Measurements from ENCODE around the gene KRT15.

KRT15 gene

GRCh38 chr17:41494524-41494923, 24.2 kb downstream of the KRT15 start:
- Histone ChIP-seq H3K9ac (ENCODE audit: low read length) (no peak overlapping the region), H3K79me2 (ENCODE audit: insufficient read depth, low read length) (no peaks in the 10 kb centered on the region), H3K4me2 (ENCODE audit: low read length) (no peak overlapping the region), H3K27ac (ENCODE audit: low read depth, low read length, poor library complexity, severe bottlenecking) (no peak overlapping the region), H4K20me1 (ENCODE audit: insufficient read depth, low read length) (no peaks in the 10 kb centered on the region), H3K9me3 (ENCODE audit: low read length) (no peaks in the 10 kb centered on the region), H3K27me3 (ENCODE audit: insufficient read depth, low read length) (peaks cover 7% of the 10 kb centered on the region; the same call in 1 of the 2 replicates), H3F3A (ENCODE audit: insufficient read depth, low read length) (no peaks in the 10 kb centered on the region), H3K36me3 (ENCODE audit: insufficient read depth, low read length) (no peaks in the 10 kb centered on the region), H3K4me1 (ENCODE audit: insufficient read depth, low read length, severe bottlenecking) (no peaks in the 10 kb centered on the region), H2AFZ (ENCODE audit: low read length) (no peak overlapping the region), H3K4me3 (ENCODE audit: low read depth, low read length, poor library complexity, severe bottlenecking) (no peak overlapping the region), H3K9me2 (ENCODE audit: low read depth, low read length) (no peaks in the 10 kb centered on the region)
- no peak for TF ChIP-seq CTCF (IDR thresholded peaks at IDR 0.05; ENCODE audit: low read length)
- TF ChIP-seq EZH2 (IDR thresholded peaks at IDR 0.05; ENCODE audit: borderline replicate concordance, low read length): no peak

- Histone ChIP-seq H3K9me2 (ENCODE audit: low read depth, low read length) (no peaks in the 10 kb centered on the region), H4K20me1 (ENCODE audit: insufficient read depth, low read length) (no peaks in the 10 kb centered on the region), H3K79me2 (ENCODE audit: insufficient read depth, low read length) (no peaks in the 10 kb centered on the region), H3K27ac (ENCODE audit: low read depth, low read length, poor library complexity, severe bottlenecking) (no peak overlapping the region), H2AFZ (ENCODE audit: low read length) (no peak overlapping the region), H3K4me1 (ENCODE audit: insufficient read depth, low read length, severe bottlenecking) (no peaks in the 10 kb centered on the region), H3K4me3 (ENCODE audit: low read depth, low read length, poor library complexity, severe bottlenecking) (no peak overlapping the region), H3K27me3 (ENCODE audit: insufficient read depth, low read length) (peaks cover 9% of the 10 kb centered on the region; the same call in 1 of the 2 replicates), H3K4me2 (ENCODE audit: low read length) (no peak overlapping the region), H3K9me3 (ENCODE audit: low read length) (no peaks in the 10 kb centered on the region), H3F3A (ENCODE audit: insufficient read depth, low read length) (no peaks in the 10 kb centered on the region), H3K9ac (ENCODE audit: low read length) (no peak overlapping the region), H3K36me3 (ENCODE audit: insufficient read depth, low read length) (no peaks in the 10 kb centered on the region)
- no peak for TF ChIP-seq CTCF (IDR thresholded peaks at IDR 0.05; ENCODE audit: low read length)
- no peak for TF ChIP-seq EZH2 (IDR thresholded peaks at IDR 0.05; ENCODE audit: borderline replicate concordance, low read length)
These were observed 25.9 kb downstream of the KRT15 start for GRCh38 chr17:41492771-41493170.

- H2AFZ ChIP-seq (ENCODE audit: low read length): no peak overlapping the region
These were observed 26.3 kb downstream of the KRT15 start for GRCh38 chr17:41492351-41492750.

More at GRCh38 chr17:41492351-41492750, 26.3 kb downstream of the KRT15 start:
- no peak for TF ChIP-seq EZH2 (IDR thresholded peaks at IDR 0.05; ENCODE audit: borderline replicate concordance, low read length)
- TF ChIP-seq CTCF (IDR thresholded peaks at IDR 0.05; ENCODE audit: low read length): no peak
- Histone ChIP-seq H3K4me2 (ENCODE audit: low read length) (no peak overlapping the region), H3K9me2 (ENCODE audit: low read depth, low read length) (no peaks in the 10 kb centered on the region), H3F3A (ENCODE audit: insufficient read depth, low read length) (no peaks in the 10 kb centered on the region), H3K27ac (ENCODE audit: low read depth, low read length, poor library complexity, severe bottlenecking) (no peak overlapping the region), H3K9me3 (ENCODE audit: low read length) (no peaks in the 10 kb centered on the region), H3K79me2 (ENCODE audit: insufficient read depth, low read length) (no peaks in the 10 kb centered on the region), H3K9ac (ENCODE audit: low read length) (no peak overlapping the region), H3K36me3 (ENCODE audit: insufficient read depth, low read length) (no peaks in the 10 kb centered on the region), H3K27me3 (ENCODE audit: insufficient read depth, low read length) (peaks cover 9% of the 10 kb centered on the region; the same call in 1 of the 2 replicates), H3K4me3 (ENCODE audit: low read depth, low read length, poor library complexity, severe bottlenecking) (no peak overlapping the region), H4K20me1 (ENCODE audit: insufficient read depth, low read length) (no peaks in the 10 kb centered on the region), H3K4me1 (ENCODE audit: insufficient read depth, low read length, severe bottlenecking) (no peaks in the 10 kb centered on the region)

Data from OCI-LY1 (cell line).